HuH-7 (cell line): ENCODE results near the gene ROCK1.
"Not testable (repeated sequence)": the region's sequence is repeated elsewhere in the genome, so short reads cannot be mapped to it uniquely, and the experiment has no call there.

Source experiments
- DNase-seq: peaks from one replicate; pipeline ENCODE4 v3.0.0; 2011; ENCODE audit warnings: low spot score

Gene ROCK1

DNA sequence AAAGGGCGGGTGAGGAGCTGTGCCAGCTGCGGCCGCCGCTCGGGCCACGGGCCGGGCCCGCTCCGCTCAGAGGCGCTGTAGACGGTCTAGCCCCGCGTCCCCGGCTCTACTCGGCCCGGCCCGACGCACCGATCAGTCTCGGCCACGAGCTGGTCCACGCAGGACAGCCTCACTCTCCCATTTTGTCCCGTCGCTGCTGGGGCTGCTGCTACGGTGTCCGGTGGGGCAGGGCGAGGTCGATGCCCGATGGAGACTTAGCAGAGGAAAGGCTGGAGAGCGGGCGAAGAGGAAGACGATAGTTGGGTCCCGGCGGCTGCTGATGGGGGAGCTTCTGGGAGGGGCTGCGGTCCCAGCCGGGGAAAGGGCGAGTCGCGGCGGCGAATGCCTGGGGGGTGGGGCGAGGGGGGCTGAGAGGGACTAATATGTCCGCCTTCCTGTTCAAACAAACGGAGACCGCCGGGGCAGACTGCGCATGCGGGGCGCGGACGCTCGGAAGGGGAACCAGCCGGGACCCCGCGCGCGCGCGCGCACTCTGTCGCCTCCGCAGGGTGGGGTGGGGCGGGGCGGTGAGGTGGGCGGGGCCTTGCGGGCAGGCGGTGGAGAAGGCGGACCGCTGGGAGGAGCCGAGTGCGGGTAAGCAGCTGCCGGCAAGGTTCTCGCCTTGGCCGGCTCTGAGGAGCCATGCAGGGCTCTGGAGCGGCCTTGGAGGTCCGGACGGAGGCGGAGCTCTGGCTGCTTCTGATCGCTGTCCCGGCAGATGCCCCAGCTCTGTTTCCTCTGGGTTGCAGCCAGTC, at the start of gene ROCK1:
Gene ROCK1 (minus strand): TSS at position 468 of the 794 bp plus-strand sequence. CDS start 903 bp downstream, outside the sequence.
- peak; percentile 96 for DNase-seq

GRCh38 chr18:21155443-21155842, 43.8 kb upstream of the ROCK1 start:
- DNase-seq = no peak

- DNase-seq = no peak
Measured at GRCh38 chr18:21146016-21146415, 34.4 kb upstream of the ROCK1 start.

- no peak for DNase-seq
Measured at GRCh38 chr18:21145371-21145770, 33.8 kb upstream of the ROCK1 start.

GRCh38 chr18:21141668-21142422, 30.2 kb upstream of the ROCK1 start:
- peak; percentile 27 for DNase-seq

- DNase-seq = not testable (repeated sequence)
Measured at GRCh38 chr18:21137719-21138488, 26.3 kb upstream of the ROCK1 start.

- DNase-seq = no peak
Measured at GRCh38 chr18:21134895-21135294, 23.3 kb upstream of the ROCK1 start.

DNA sequence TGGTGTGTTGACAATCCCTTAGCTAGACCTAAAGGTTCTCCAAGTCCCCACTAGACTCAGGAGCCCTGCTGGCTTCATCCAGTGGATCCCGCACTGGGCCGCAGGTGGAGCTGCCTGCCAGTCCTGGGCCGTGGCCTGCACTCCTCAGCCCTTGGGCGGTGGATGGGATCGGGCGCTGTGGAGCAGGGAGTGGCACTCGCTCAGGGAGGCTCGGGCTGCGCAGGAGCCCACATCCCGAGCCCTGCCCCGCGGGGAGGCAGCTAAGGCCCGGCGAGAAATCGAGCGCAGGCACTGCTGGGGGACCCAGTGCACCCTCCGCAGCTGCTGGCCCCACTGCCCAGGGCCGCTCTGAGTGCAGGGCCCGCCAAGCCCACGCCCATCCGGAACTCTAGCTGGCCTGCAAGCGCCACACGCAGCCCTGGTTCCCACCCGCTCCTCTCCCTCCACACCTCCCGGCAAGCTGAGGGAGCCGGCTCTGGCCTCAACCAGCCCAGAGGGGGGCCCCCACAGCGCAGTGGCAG, 20.8 kb upstream of the ROCK1 start:
- DNase-seq = no peak

DNA sequence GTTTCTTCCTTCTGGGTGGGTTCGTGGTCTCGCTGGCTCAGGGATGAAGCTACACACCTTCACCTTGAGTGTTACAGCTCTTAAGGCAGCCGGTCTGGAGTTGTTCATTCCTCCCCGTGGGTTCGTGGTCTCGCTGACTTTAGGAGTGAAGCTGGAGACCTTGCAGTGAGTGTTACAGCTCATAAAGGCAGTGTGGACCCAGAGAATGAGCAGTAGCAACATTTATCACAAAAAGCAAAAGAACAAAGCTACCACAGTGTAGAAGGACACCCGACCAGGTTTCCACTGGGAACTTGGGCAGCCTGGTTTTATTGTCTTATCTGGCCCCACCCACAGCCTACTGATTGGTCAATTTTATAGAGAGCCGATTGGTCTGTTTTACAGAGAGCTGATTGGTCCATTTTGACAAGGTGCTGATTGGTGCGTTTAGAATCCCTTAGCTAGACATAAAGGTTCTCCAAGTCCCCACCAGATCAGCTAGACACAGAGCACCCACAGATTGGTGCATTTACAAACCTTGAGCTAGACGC, 20.1 kb upstream of the ROCK1 start:
- DNase-seq = no peak

- DNase-seq = no peak
Measured at GRCh38 chr18:21129566-21130216, 18.1 kb upstream of the ROCK1 start.

DNA sequence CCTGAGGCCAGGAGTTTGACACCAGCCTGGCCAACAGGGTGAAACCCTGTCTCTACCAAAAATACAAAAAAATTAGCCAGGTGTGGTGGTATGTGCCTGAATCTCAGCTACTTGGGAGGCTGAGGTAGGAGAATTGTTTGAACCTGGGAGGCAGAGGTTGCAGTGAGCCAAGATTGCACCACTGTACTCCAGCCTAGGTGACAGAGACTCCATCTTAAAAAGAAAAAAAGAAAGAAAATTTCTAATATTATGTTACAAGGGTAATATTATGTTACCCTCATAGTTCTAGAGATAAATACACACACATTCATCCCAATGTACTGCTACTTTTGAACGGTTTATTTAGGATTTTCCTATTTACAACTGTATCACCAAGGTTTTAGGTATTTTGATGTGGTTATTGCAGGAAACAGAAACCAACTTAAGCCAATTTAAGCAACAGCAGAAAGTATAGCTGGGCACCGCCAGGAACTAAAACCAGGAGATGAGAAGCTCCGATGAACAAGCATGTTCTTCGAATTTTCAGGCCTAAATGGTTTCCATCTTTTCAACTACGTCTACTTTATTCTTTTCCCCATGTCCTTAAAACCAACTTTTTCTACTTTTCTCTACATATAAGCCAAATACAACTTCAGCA, 11.8 kb upstream of the ROCK1 start:
- no peak for DNase-seq

DNA sequence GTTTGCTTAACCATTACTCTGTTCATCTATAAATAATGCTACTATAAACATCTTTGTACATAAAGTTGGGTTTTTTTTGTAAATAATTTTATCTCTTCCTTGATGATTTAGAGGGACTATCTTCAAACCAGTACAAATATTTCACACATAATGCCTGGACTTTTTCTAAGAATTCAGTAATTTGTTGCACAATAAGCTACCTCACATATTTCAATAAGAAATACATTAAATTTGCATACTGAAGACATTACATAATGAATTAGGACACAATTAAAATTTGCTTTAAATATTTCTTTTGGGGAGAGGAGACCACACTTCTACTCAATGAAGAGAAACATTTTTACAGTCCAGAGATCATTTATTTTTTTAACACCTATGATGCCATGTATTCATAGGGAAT, 7.2 kb upstream of the ROCK1 start:
- no peak for DNase-seq

DNA sequence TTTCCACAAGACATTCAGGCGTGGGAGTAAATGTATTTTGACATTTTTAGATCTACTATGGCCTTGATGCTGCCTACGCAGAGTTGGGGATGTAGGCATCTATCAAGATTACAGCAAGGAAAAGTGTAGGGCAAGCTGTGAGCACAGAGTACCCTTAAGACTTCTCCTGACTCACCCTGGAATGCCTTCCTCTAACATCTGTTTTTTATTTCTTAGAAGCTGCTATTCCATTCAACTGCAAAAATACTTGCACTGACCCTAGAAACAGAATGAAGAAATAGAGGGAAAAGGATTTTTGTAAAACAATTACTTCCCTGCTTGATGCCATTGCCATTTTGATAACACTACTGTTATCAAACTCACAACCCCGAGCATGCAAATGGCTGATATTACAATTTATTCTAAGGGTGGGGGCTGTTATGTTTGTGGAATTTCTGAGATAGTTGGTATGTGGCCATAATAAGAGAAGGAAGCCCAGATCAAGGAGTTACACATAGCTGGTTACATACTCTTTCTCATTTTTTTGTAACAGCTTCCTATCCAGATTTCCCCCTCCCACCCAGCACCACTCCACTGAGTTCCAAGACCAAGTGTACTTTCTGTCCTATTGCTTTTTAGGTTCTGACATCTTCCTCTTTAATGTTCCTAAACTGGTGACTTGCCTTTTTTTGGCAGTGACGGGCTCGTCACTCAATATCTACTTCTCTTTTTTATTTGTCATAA, 6.0 kb upstream of the ROCK1 start:
- DNase-seq = no peak

- no peak for DNase-seq
Measured at GRCh38 chr18:21115519-21116411, 4.2 kb upstream of the ROCK1 start.

DNA sequence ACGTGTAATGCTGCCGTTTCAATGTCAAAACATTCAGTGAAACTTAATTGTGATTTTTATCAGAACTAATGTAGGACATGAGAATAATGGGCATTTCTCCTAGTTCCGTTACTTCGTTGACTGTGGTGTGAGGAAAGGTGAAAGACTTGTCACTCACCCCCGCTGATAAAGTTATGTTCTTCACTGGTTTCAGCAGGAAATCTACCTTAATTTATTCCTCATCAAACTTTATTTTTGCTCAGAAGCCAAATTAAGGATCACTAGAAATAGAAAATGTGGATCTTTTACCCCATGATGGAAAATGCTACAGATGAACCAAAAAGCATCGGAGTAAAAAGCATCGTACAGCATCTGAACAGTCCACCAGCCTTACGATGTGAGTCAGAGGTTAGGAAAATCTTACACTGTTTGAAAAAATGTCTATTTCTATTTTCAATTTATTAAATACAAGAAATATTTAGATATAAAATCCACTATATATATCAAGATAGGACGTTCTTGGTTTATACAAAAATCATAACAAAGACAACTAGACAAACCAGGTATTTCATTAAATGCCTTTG, 1.0 kb upstream of the ROCK1 start:
- no peak for DNase-seq

GRCh38 chr18:21112140-21112473, 494 bp upstream of the ROCK1 start:
- DNase-seq = no peak

DNA sequence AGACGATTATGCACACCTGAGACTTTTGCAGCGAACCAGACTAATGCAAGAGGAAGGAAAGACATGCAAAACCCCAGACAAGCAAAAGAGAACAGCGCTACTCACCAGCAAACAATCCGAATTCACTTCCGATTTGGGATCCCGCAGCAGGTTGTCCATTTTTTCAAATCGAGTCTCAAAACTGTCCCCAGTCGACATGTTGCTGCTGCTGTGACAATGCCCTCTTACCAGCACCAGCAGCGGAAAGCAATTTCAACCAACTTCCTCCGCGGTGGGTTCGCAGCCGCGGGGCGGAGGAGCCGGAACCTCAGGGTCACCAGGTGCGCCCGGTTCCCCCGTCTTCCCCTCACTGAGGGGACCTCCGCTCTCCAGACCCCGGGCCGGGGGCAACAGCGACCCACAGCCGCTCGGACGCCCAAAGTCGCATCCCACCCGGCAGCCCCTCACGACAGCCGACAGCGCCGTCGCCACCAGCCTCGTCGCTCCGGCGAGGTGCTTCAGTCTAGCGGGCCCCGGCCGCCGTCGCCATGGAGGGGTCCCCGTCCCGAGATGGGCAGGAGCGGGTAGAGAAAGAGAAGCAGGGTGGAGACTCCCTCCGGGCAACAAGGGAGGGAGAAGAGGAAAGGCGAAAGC, 784 bp downstream of the ROCK1 start:
- DNase-seq = peak; percentile 44

- DNase-seq = no peak
Measured at GRCh38 chr18:21109936-21110712, 1.5 kb downstream of the ROCK1 start.
